Neuronal stem cell (in vitro differentiated cells): ENCODE data around the gene CACNA2D4.

Experiments
- DNase-seq: peaks from one replicate; pipeline ENCODE4 v3.0.0-alpha.2; 2013; ENCODE audit warnings: low spot score
- H2AFZ ChIP-seq: one replicate; pipeline ENCODE4 v1.6.1; 2013; ENCODE audit warnings: mild to moderate bottlenecking, low read length, inconsistent platforms
- H2AK5ac ChIP-seq: 2 replicates; pipeline ENCODE4 v1.6.1; 2013; ENCODE audit warnings: low read depth, mild to moderate bottlenecking, inconsistent platforms, low read length, moderate library complexity, mixed read lengths
- H2BK120ac ChIP-seq: 2 replicates; pipeline ENCODE4 v1.6.1; 2013; ENCODE audit warnings: low read depth, mild to moderate bottlenecking, inconsistent platforms, low read length, moderate library complexity, mixed read lengths
- H2BK12ac ChIP-seq: one replicate; pipeline ENCODE4 v1.6.1; 2013; ENCODE audit warnings: low read length, inconsistent platforms
- H2BK15ac ChIP-seq: 2 replicates; pipeline ENCODE4 v1.6.1; 2013; ENCODE audit warnings: mild to moderate bottlenecking, low read length, inconsistent platforms, mixed read lengths
- H2BK5ac ChIP-seq: one replicate; pipeline ENCODE4 v1.6.1; 2013; ENCODE audit warnings: inconsistent platforms, mild to moderate bottlenecking, low read length, moderate library complexity
- H3K14ac ChIP-seq: one replicate; pipeline ENCODE4 v1.6.1; 2013; ENCODE audit warnings: low read length, inconsistent platforms
- H3K18ac ChIP-seq: 2 replicates; pipeline ENCODE4 v1.6.1; 2013; ENCODE audit warnings: low read length, inconsistent platforms
- H3K23ac ChIP-seq: 2 replicates; pipeline ENCODE4 v1.6.1; 2013; ENCODE audit warnings: low read depth, mild to moderate bottlenecking, mixed read lengths, low read length, inconsistent platforms; ENCODE audit not compliant: poor library complexity
- H3K27ac ChIP-seq: replicated peaks from 3 replicates; pipeline ENCODE4 v1.5.1; 2013; ENCODE audit warnings: low read length, inconsistent platforms
- H3K27me3 ChIP-seq, 3 experiments: 2 replicates each; pipeline ENCODE4 v1.6.1; 2013; ENCODE audit warnings: low read length in 3 of 3, mild to moderate bottlenecking in 2 of 3, inconsistent platforms in 1 of 3, low read depth in 1 of 3, mixed read lengths in 1 of 3, moderate library complexity in 1 of 3; ENCODE audit not compliant: control insufficient read depth in 3 of 3, insufficient read depth in 3 of 3
- H3K36me3 ChIP-seq, 2 donors: replicated peaks in 1 of 2; 2 replicates each; pipeline ENCODE4 v1.6.1; 2013; ENCODE audit warnings: low read length in 2 of 2; ENCODE audit not compliant: control insufficient read depth in 2 of 2, insufficient read depth in 2 of 2
- H3K4ac ChIP-seq: 2 replicates; pipeline ENCODE4 v1.6.1; 2013; ENCODE audit warnings: inconsistent platforms, mild to moderate bottlenecking, low read length, moderate library complexity
- H3K4me1 ChIP-seq, 2 donors: 1 replicate in 1 of 2; 2 replicates in 1 of 2; pipeline ENCODE4 v1.6.1; 2013; ENCODE audit warnings: low read length in 2 of 2, low read depth in 1 of 2; ENCODE audit not compliant: control insufficient read depth in 2 of 2, insufficient read depth in 1 of 2
- H3K4me2 ChIP-seq: one replicate; pipeline ENCODE4 v1.6.1; 2013; ENCODE audit warnings: mild to moderate bottlenecking, low read length, inconsistent platforms; ENCODE audit not compliant: insufficient read depth, poor library complexity, severe bottlenecking
- H3K4me3 ChIP-seq, 2 donors: 2 replicates each; pipeline ENCODE4 v1.5.1; 2013; ENCODE audit warnings: low read length in 2 of 2, mild to moderate bottlenecking in 2 of 2, inconsistent platforms in 1 of 2, moderate library complexity in 1 of 2
- H3K79me1 ChIP-seq: one replicate; pipeline ENCODE4 v1.6.1; 2013; ENCODE audit warnings: low read depth, mild to moderate bottlenecking, inconsistent platforms, low read length, moderate library complexity
- H3K9ac ChIP-seq: one replicate; pipeline ENCODE4 v1.6.1; 2013; ENCODE audit warnings: mild to moderate bottlenecking, low read depth, low read length, inconsistent platforms; ENCODE audit not compliant: poor library complexity
- H3K9me3 ChIP-seq, 2 donors: replicated peaks in 1 of 2; 2 replicates each; pipeline versions ENCODE3 to v1.6.1; 2013; ENCODE audit warnings: low read length in 2 of 2, mild to moderate bottlenecking in 2 of 2, inconsistent platforms in 1 of 2, low read depth in 1 of 2, mixed read lengths in 1 of 2, moderate library complexity in 1 of 2; ENCODE audit not compliant: control insufficient read depth in 2 of 2, insufficient read depth in 1 of 2
- H4K8ac ChIP-seq: one replicate; pipeline ENCODE4 v1.6.1; 2013; ENCODE audit warnings: low read depth, mild to moderate bottlenecking, inconsistent platforms, low read length, moderate library complexity
- H4K91ac ChIP-seq: one replicate; pipeline ENCODE4 v1.6.1; 2013; ENCODE audit warnings: low read length, low read depth, mild to moderate bottlenecking, inconsistent platforms; ENCODE audit not compliant: poor library complexity
- WGBS, 2 donors: extraction: QIAGEN DNeasy Blood & Tissue Kit; methylation state at CpG; one replicate each; pipeline ENCODE4 v1.1.7; 2013; ENCODE audit warnings: missing lambda C conversion rate in 2 of 2, mixed read lengths in 1 of 2; ENCODE audit not compliant: insufficient read length in 2 of 2, insufficient replicate concordance in 1 of 2; ENCODE audit errors: extremely low coverage in 2 of 2; 5-methylcytosine and 5-hydroxymethylcytosine counted together

CACNA2D4 gene

DNA sequence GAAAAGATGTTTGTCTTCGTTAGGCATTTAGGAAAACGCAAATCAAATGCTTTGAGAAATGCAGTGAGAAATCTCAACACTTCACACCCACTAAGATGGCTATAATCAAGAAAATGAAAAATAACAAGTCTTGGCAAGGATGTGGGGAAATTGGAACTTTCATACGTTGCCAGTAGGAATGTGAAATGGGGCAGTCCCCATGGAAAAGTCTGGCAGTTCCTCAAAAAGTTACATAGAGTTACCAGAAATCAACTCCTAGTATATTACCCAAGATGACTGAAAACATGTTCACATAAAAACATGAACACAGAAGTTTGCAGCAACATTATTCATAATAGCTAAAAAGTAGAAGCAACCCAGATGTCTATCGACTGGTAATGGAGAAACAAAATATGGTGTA is 139.5 kb downstream of the CACNA2D4 start:
- peaks cover 7 to 73% of the 10 kb centered on the region in 2 donors for H3K36me3 ChIP-seq
- H3K4ac ChIP-seq = no peak overlapping the region
- H2BK5ac ChIP-seq = no peak overlapping the region
- no peak overlapping the region for H3K4me2 ChIP-seq
- H2BK12ac ChIP-seq = no peak overlapping the region
- H3K4me3 ChIP-seq = no peak overlapping the region
- no peak overlapping the region for H2BK120ac ChIP-seq
- no peaks in the 10 kb centered on the region for H3K27me3 ChIP-seq
- no CpG with 5 or more reads among the region's 4 CpGs for WGBS, 2 donors
- H3K23ac ChIP-seq = no peak overlapping the region
- no peaks in the 10 kb centered on the region for H3K9me3 ChIP-seq
- no peak overlapping the region for H3K27ac ChIP-seq
- H4K8ac ChIP-seq = no peak overlapping the region
- H2AFZ ChIP-seq = no peak overlapping the region
- no peak overlapping the region for H2BK15ac ChIP-seq
- no peak overlapping the region for H3K14ac ChIP-seq
- no peak overlapping the region for H2AK5ac ChIP-seq
- H4K91ac ChIP-seq = no peak overlapping the region
- no peak overlapping the region for H3K18ac ChIP-seq
- H3K4me1 ChIP-seq = peaks cover 4 to 7% of the 10 kb centered on the region in 2 donors
- H3K9ac ChIP-seq = no peak overlapping the region
- no peak for DNase-seq
- no peaks in the 10 kb centered on the region for H3K79me1 ChIP-seq

DNA sequence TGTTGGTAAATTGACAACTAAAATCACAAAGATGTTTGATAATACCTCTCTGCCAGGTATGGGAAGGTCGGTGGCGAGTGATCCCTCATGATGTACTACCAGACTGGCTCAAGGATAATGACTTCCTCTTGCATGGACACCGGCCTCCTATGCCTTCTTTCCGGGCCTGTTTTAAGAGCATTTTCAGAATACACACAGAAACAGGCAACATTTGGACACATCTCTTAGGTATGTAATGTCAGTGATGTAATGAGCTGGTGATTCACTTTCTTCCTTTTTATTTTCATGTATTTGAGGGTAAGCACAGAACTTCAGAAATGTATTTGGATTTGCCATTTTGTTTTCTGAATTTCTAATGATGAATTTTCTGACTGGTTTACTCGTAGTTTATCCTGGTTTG is 140.7 kb downstream of the CACNA2D4 start:
- H3K4me3 ChIP-seq = no peak overlapping the region
- no peaks in the 10 kb centered on the region for H3K79me1 ChIP-seq
- H3K27me3 ChIP-seq = no peaks in the 10 kb centered on the region
- H3K4me1 ChIP-seq = peaks cover 4 to 7% of the 10 kb centered on the region in 2 donors
- H3K23ac ChIP-seq = no peak overlapping the region
- no peak overlapping the region for H2BK15ac ChIP-seq
- no peak overlapping the region for H4K91ac ChIP-seq
- no peak overlapping the region for H2BK12ac ChIP-seq
- no peaks in the 10 kb centered on the region for H3K9me3 ChIP-seq
- no CpG with 5 or more reads among the region's 5 CpGs for WGBS, 2 donors
- H3K4me2 ChIP-seq = no peak overlapping the region
- DNase-seq = no peak
- H3K9ac ChIP-seq = no peak overlapping the region
- H4K8ac ChIP-seq = no peak overlapping the region
- no peak overlapping the region for H3K27ac ChIP-seq
- H2BK5ac ChIP-seq = no peak overlapping the region
- H3K18ac ChIP-seq = no peak overlapping the region
- H2AFZ ChIP-seq = no peak overlapping the region
- H3K36me3 ChIP-seq = peaks cover 6 to 76% of the 10 kb centered on the region in 2 donors
- H3K4ac ChIP-seq = no peak overlapping the region
- no peak overlapping the region for H2AK5ac ChIP-seq
- H3K14ac ChIP-seq = no peak overlapping the region
- no peak overlapping the region for H2BK120ac ChIP-seq

DNA sequence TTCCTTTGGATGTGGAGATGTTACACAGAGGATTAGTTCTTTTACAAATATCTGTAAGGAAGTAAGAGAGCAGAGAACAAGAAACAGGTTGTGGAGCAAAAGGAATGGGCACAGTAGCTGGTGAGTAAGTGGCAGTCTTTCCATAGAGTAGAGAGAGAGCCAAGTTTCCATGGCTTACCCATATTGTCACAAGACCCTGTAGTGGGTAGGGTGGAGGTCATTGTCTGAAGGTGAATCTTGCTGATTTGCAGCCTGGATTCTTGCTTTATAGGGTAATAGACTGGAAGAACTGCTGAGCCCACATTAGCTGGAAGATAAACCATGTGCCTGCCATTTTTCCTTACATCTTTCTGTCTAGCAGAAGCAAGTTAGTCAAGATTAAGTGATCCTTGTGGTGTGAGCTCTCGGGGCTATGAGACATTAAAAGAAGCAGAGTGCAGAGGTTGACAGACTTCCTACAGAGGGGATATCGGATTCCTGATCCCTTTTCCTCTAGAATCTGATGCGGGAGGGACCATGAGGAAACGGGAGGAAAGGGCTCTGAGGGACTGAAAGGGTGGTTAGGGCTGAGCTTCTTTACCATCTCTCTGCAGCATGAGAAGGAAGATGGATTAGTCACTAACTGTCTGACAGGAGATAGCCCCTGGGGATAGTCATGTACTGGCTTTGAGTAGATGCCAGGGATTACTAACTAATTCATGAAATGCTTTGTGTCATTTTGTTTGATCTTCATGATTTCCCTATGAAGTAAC is 142.1 kb downstream of the CACNA2D4 start:
- WGBS, 2 donors = no CpG with 5 or more reads among the region's 4 CpGs
- Histone ChIP-seq H2AK5ac (no peak overlapping the region), H3K23ac (no peak overlapping the region), H3K9ac (no peak overlapping the region), H3K27me3 (no peaks in the 10 kb centered on the region), H3K9me3 (no peaks in the 10 kb centered on the region), H2BK5ac (no peak overlapping the region), H2BK120ac (no peak overlapping the region), H3K4me3 (no peak overlapping the region), H4K8ac (no peak overlapping the region), H3K18ac (no peak overlapping the region), H2AFZ (no peak overlapping the region), H3K4me1 (peaks cover 4 to 7% of the 10 kb centered on the region in 2 donors), H3K27ac (no peak overlapping the region), H3K36me3 (peaks cover 6 to 74% of the 10 kb centered on the region in 2 donors), H3K14ac (no peak overlapping the region), H3K4me2 (no peak overlapping the region), H2BK15ac (no peak overlapping the region), H3K79me1 (no peaks in the 10 kb centered on the region), H4K91ac (no peak overlapping the region), H3K4ac (no peak overlapping the region), H2BK12ac (no peak overlapping the region)
- no peak for DNase-seq

DNA sequence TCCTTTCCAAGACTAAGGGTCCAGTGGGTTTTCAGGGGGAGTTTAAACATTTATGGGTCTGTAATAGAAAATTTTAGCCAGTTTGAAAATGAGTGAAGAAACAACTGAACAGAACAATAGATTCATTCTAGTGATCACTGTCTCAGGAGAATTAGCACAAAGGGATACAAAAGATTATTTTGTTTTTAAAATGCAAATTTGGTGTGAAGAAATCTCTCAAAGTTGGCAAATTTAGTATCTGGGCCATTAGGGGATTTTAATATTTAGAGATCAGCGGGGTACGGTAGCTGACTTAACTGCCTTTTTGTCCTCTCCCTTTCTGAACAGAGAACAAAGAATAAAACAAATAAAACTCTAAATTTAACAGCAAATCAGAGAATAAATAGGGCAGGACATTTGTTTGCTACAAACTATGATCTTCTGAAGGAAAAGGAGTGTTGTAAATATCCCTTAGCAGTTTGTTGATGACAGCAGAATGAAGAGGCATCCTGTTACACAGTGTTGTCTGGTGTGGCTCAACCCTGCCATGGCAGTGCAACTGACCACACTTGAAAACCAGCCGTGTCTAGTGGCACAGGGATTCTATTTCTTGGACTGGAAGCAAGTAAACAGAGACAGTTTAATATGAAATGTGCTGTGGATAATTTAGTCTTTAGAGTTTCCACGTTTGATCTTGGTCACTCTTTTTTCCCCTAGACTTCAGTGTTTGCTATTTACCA is 144.4 kb downstream of the CACNA2D4 start:
- H3K79me1 ChIP-seq = peaks cover 2% of the 10 kb centered on the region
- WGBS, 2 donors = no CpG with 5 or more reads among the region's 4 CpGs
- peaks cover 4 to 9% of the 10 kb centered on the region in 2 donors for H3K4me1 ChIP-seq
- no peak overlapping the region for H3K4me3 ChIP-seq
- peaks cover 4 to 69% of the 10 kb centered on the region in 2 donors for H3K36me3 ChIP-seq
- H2BK12ac ChIP-seq = no peak overlapping the region
- no peak overlapping the region for H3K9ac ChIP-seq
- H2AFZ ChIP-seq = no peak overlapping the region
- no peak overlapping the region for H3K18ac ChIP-seq
- no peak overlapping the region for H3K23ac ChIP-seq
- no peak overlapping the region for H3K4ac ChIP-seq
- H2AK5ac ChIP-seq = no peak overlapping the region
- H3K4me2 ChIP-seq = no peak overlapping the region
- H2BK5ac ChIP-seq = no peak overlapping the region
- peaks cover 0 to 2% (median 0%) of the 10 kb centered on the region in 3 experiments for H3K27me3 ChIP-seq
- H2BK120ac ChIP-seq = no peak overlapping the region
- H4K91ac ChIP-seq = no peak overlapping the region
- no peak overlapping the region for H3K14ac ChIP-seq
- no peak for DNase-seq
- no peak overlapping the region for H3K27ac ChIP-seq
- H2BK15ac ChIP-seq = no peak overlapping the region
- H4K8ac ChIP-seq = no peak overlapping the region
- H3K9me3 ChIP-seq = no peaks in the 10 kb centered on the region
